ENCODE results near the gene EBPL. TPM values are rescaled to one million over a fixed set of nuclear protein-coding genes. Genes with fewer than 3 reads are reported as not detected.

Gene EBPL
- total and polyA plus RNA-seq, 7 experiments from 2014 or later = 13.3 to 74.6 (median 20.7) TPM

GRCh38 chr13:49693877-49694276 lies 2.6 kb upstream of the EBPL start:
- peaks cover 13 to 39% (median 28%) of the 10 kb centered on the region in 7 donors for H3K4me1 Mint-ChIP-seq
- ChIA-PET POLR2A (interaction anchor here (0.6 kb wide), 2 partner anchors 19 to 723 kb away, joined by 3 to 7 read pairs; no protein-coding TSS in a partner anchor), CTCF (no interaction called here)
- peak overlapping the region in 3 of 10 donors; percentile 4 to 50 (median 9) for H3K4me3 Mint-ChIP-seq
- no peaks in the 10 kb centered on the region for H3K9me3 ChIP-seq (ENCODE audit: control insufficient read depth in 2 of 3, low read length in 3 of 3)
- ATAC-seq (no peak), DNase-seq (no peak)
- H3K27me3 Mint-ChIP-seq = no peaks in the 10 kb centered on the region
- peak overlapping the region in 6 of 9 donors; percentile 12 to 86 (median 32) for H3K27ac Mint-ChIP-seq
- intact Hi-C loops (cut with micrococcal nuclease) = loop anchor here (5.0 to 10.0 kb wide), 5 partner anchors 241 to 1657 kb away; partner anchors contain the start of genes FNDC3A (in 1 of the 2), NUDT15 (in 1 of the 2) and SPRYD7 (in 1 of the 2)
- no peaks in the 10 kb centered on the region for H3K27me3 ChIP-seq (ENCODE audit: control insufficient read depth in 2 of 2, insufficient read depth in 2 of 2, low read length in 2 of 2)
- peaks cover 0 to 17% of the 10 kb centered on the region in 2 donors for H3K4me1 ChIP-seq (ENCODE audit: control insufficient read depth in 2 of 2, insufficient read depth in 2 of 2, low read length in 2 of 2)
- no peak overlapping the region for H3K27ac ChIP-seq (ENCODE audit: low read depth, low read length)
- H3K36me3 Mint-ChIP-seq = peaks cover 0 to 5% (median under 1%) of the 10 kb centered on the region in 5 donors
- no peaks in the 10 kb centered on the region for H3K9me3 Mint-ChIP-seq
- H3K36me3 ChIP-seq (ENCODE audit: control insufficient read depth in 2 of 3, insufficient read depth in 3 of 3, low read length in 3 of 3) = no peaks in the 10 kb centered on the region
- no peak overlapping the region for H3K4me3 ChIP-seq (ENCODE audit: low read length)

DNA sequence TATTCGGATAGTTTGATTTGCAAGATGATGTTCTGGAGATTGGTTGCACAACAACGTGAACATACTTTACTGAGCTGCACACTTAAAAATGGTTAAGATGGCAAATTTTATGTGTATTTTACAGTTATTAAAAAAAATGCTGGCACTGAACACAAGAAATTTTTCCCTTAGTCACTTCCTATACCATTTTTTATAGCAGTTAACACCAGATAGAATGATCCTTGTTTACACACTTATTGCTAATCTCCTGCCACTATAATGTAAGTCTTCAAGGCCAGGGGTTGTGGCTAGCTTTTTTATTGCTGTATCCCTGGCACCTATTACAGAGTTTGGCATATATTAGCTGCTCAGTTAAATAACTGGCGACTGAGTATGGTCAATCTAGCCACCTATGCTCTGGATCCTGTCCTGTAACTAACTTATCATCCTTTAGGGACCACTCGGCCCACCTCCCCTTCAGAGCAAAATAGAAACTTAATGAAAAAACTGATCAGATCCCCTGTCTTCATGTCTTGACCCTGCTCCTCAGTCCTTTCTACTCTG lies 2.0 kb upstream of the EBPL start:
- no peaks in the 10 kb centered on the region for H3K9me3 Mint-ChIP-seq
- no peaks in the 10 kb centered on the region for H3K27me3 ChIP-seq (ENCODE audit: control insufficient read depth in 2 of 2, insufficient read depth in 2 of 2, low read length in 2 of 2)
- H3K4me3 ChIP-seq (ENCODE audit: low read length) = no peak overlapping the region
- no peak overlapping the region for H3K27ac ChIP-seq (ENCODE audit: low read depth, low read length)
- no peak for ATAC-seq
- DNase-seq = no peak
- H3K36me3 Mint-ChIP-seq = peaks cover 0 to 5% (median 0%) of the 10 kb centered on the region in 5 donors
- H3K27ac Mint-ChIP-seq = peak overlapping the region in 5 of 9 donors; percentile 12 to 62 (median 35)
- H3K4me1 Mint-ChIP-seq = peaks cover 14 to 41% (median 26%) of the 10 kb centered on the region in 7 donors
- H3K36me3 ChIP-seq (ENCODE audit: control insufficient read depth in 2 of 3, insufficient read depth in 3 of 3, low read length in 3 of 3) = no peaks in the 10 kb centered on the region
- ChIA-PET POLR2A (interaction anchor here (0.6 kb wide), 1 partner anchor 724 kb away, joined by 3 read pairs; no protein-coding TSS in a partner anchor), CTCF (interaction anchor here (0.7 kb wide), 1 partner anchor 18 kb away, joined by 4 read pairs; no protein-coding TSS in a partner anchor)
- no peaks in the 10 kb centered on the region for H3K27me3 Mint-ChIP-seq
- no peaks in the 10 kb centered on the region for H3K9me3 ChIP-seq (ENCODE audit: control insufficient read depth in 2 of 3, low read length in 3 of 3)
- H3K4me1 ChIP-seq (ENCODE audit: control insufficient read depth in 2 of 2, insufficient read depth in 2 of 2, low read length in 2 of 2) = peaks cover 0 to 17% of the 10 kb centered on the region in 2 donors
- peak overlapping the region in 6 of 10 donors; percentile 1 to 59 (median 12) for H3K4me3 Mint-ChIP-seq
- intact Hi-C loops (cut with micrococcal nuclease) = loop anchor here (5.0 to 10.0 kb wide), 5 partner anchors 242 to 1656 kb away; partner anchors contain the start of genes FNDC3A (in 1 of the 2), NUDT15 (in 1 of the 2) and SPRYD7 (in 1 of the 2)

DNA sequence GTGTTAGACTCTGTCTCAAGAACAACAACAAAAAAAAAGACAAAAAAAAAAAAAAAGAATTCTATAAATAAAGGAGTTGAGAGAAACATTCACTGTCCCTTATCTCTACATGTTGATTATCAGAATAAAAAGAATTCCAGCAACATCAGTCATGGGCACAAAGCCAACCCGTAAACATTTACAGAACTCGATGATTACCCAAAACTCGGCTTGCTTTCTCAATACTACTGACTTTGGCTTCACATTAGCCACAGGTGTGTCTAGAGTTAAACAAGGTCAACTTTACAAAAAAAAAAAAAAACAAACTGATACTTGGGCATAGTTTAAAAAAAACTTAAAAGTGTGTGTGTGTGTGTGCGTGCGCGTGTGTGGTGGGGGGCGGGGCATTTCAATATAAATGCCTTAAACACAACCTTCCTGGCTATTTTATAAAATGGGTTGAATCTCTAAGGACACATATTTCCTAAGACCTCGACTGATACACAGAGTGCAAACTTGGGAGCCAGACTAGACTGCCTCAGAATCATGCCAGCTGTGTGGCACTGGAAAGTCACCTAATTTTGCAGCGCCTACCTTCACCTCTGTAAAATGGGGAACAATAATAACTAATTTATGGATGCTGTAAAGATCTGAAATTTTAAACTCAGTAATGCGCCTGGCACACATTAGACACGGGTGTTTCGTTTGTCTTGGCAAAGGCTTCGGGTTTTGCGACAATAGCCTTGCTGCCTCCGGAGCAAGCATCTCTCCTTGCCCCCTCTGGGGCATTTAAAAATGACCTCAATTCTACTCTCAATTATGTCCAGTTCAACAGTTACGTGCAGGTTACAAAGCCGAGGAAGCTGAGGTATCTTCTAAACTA lies 922 bp downstream of the EBPL start:
- Histone ChIP-seq H3K27ac (ENCODE audit: low read depth, low read length) (peak overlapping the region; percentile 56), H3K9me3 (ENCODE audit: control insufficient read depth in 2 of 3, low read length in 3 of 3) (no peaks in the 10 kb centered on the region), H3K36me3 (ENCODE audit: control insufficient read depth in 2 of 3, insufficient read depth in 3 of 3, low read length in 3 of 3) (peaks cover 0 to 3% (median 0%) of the 10 kb centered on the region in 3 experiments), H3K27me3 (ENCODE audit: control insufficient read depth in 2 of 2, insufficient read depth in 2 of 2, low read length in 2 of 2) (no peaks in the 10 kb centered on the region), H3K4me1 (ENCODE audit: control insufficient read depth in 2 of 2, insufficient read depth in 2 of 2, low read length in 2 of 2) (peaks cover 0 to 17% of the 10 kb centered on the region in 2 donors), H3K4me3 (ENCODE audit: low read length) (peak overlapping the region; percentile 67)
- ATAC-seq = no peak
- Mint-ChIP-seq H3K27ac (peak overlapping the region; percentile 72 to 91 (median 80)), H3K4me3 (peak overlapping the region; percentile 88 to 96 (median 92)), H3K4me1 (peaks cover 21 to 66% (median 54%) of the 10 kb centered on the region in 7 donors), H3K27me3 (no peaks in the 10 kb centered on the region), H3K36me3 (peaks cover 0 to 20% (median 4%) of the 10 kb centered on the region in 5 donors), H3K9me3 (no peaks in the 10 kb centered on the region)
- intact Hi-C loops (cut with micrococcal nuclease) = loop anchor here (2.0 to 10.0 kb wide), 9 partner anchors 16 to 1653 kb away; partner anchors contain the start of genes SPRYD7 (in 2 of the 2), FNDC3A (in 1 of the 2) and NUDT15 (in 1 of the 2)
- CTCF ChIA-PET = interaction anchor here (1.5 kb wide), 1 partner anchor 100 kb away, joined by 4 read pairs; no protein-coding TSS in a partner anchor
- POLR2A ChIA-PET = interaction anchor here (0.6 to 1.7 kb wide), 4 partner anchors 36 to 142 kb away, joined by 3 to 18 read pairs (median 4); partner anchors contain the start of gene KPNA3
- peak in 1 of 9 donors; percentile 12 for DNase-seq

DNA sequence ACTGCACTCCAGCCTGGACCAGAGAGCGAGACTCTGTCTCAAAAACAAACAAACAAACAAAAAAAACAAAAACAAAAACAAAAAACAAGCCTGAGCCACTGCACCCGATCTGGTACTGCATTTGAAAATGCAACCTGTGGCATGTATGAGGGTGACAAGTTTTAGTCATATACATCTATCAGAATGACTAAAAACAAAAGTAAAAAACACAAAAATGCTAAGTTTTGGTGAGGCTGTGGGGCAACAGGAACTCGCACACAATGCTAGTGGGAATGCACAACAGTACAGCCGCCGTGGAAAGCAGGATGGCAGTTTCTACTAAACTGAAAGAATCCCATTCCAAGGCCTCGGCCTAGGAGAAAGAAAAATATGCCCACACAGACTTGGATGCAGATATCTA lies 7.8 kb downstream of the EBPL start:
- intact Hi-C loops (cut with micrococcal nuclease) = no loop called here
- H3K36me3 Mint-ChIP-seq = peaks cover 0 to 36% (median 9%) of the 10 kb centered on the region in 5 donors
- no peak for DNase-seq
- Histone ChIP-seq H3K27ac (ENCODE audit: low read depth, low read length) (no peak overlapping the region), H3K9me3 (ENCODE audit: control insufficient read depth in 2 of 3, low read length in 3 of 3) (no peaks in the 10 kb centered on the region), H3K4me3 (ENCODE audit: low read length) (no peak overlapping the region), H3K4me1 (ENCODE audit: control insufficient read depth in 2 of 2, insufficient read depth in 2 of 2, low read length in 2 of 2) (no peaks in the 10 kb centered on the region), H3K27me3 (ENCODE audit: control insufficient read depth in 2 of 2, insufficient read depth in 2 of 2, low read length in 2 of 2) (no peaks in the 10 kb centered on the region), H3K36me3 (ENCODE audit: control insufficient read depth in 2 of 3, insufficient read depth in 3 of 3, low read length in 3 of 3) (peaks cover 0 to 4% (median 3%) of the 10 kb centered on the region in 3 experiments)
- peaks cover 10 to 59% (median 32%) of the 10 kb centered on the region in 7 donors for H3K4me1 Mint-ChIP-seq
- H3K27ac Mint-ChIP-seq = peak overlapping the region in 1 of 9 donors; percentile 72
- H3K9me3 Mint-ChIP-seq = peaks cover 0 to 1% (median 0%) of the 10 kb centered on the region in 11 donors
- ATAC-seq = no peak
- ChIA-PET POLR2A (no interaction called here), CTCF (no interaction called here)
- no peak overlapping the region for H3K4me3 Mint-ChIP-seq
- H3K27me3 Mint-ChIP-seq = no peaks in the 10 kb centered on the region

GRCh38 chr13:49681842-49682435 lies 9.3 kb downstream of the EBPL start:
- CTCF ChIA-PET = interaction anchor here (0.8 to 1.2 kb wide), 2 partner anchors 18 to 111 kb away, joined by 3 read pairs; partner anchors contain the start of gene KPNA3

More at GRCh38 chr13:49681842-49682435, 9.3 kb downstream of the EBPL start:
- intact Hi-C loops (cut with micrococcal nuclease) = no loop called here
- no peak overlapping the region for H3K4me3 ChIP-seq (ENCODE audit: low read length)
- no peak overlapping the region for H3K27ac ChIP-seq (ENCODE audit: low read depth, low read length)
- POLR2A ChIA-PET = no interaction called here
- no peaks in the 10 kb centered on the region for H3K9me3 ChIP-seq (ENCODE audit: control insufficient read depth in 2 of 3, low read length in 3 of 3)
- Mint-ChIP-seq H3K4me1 (peaks cover 6 to 51% (median 32%) of the 10 kb centered on the region in 7 donors), H3K27ac (peak overlapping the region in 3 of 9 donors; percentile 42 to 66 (median 59)), H3K9me3 (peaks cover 0 to 1% (median 0%) of the 10 kb centered on the region in 11 donors), H3K36me3 (peaks cover 0 to 35% (median 10%) of the 10 kb centered on the region in 5 donors), H3K27me3 (no peaks in the 10 kb centered on the region), H3K4me3 (no peak overlapping the region)
- no peak for ATAC-seq
- H3K4me1 ChIP-seq (ENCODE audit: control insufficient read depth in 2 of 2, insufficient read depth in 2 of 2, low read length in 2 of 2) = no peaks in the 10 kb centered on the region
- no peaks in the 10 kb centered on the region for H3K27me3 ChIP-seq (ENCODE audit: control insufficient read depth in 2 of 2, insufficient read depth in 2 of 2, low read length in 2 of 2)
- DNase-seq = no peak
- H3K36me3 ChIP-seq (ENCODE audit: control insufficient read depth in 2 of 3, insufficient read depth in 3 of 3, low read length in 3 of 3) = peaks cover 0 to 4% (median 0%) of the 10 kb centered on the region in 3 experiments
